Colonic mucosa (tissue), 4 donors: ENCODE measurements around the gene CD63. TPM values are rescaled to one million over a fixed set of nuclear protein-coding genes. Genes with fewer than 3 reads are reported as not detected.

Experiments used
- DNase-seq: peaks from one replicate; pipeline ENCODE4 v3.0.0-alpha.2; 2020
- H3K27ac ChIP-seq: fragments of 200-600 bp; one replicate; pipeline ENCODE4 v1.8.0; 2021
- H3K27me3 ChIP-seq: fragments of 200-600 bp; one replicate; pipeline ENCODE4 v1.8.0; 2021
- H3K36me3 ChIP-seq: fragments of 200-600 bp; one replicate; pipeline ENCODE4 v1.8.0; 2021
- H3K4me1 ChIP-seq: fragments of 200-600 bp; one replicate; pipeline ENCODE4 v1.8.0; 2021; ENCODE audit warnings: mild to moderate bottlenecking
- H3K4me3 ChIP-seq: fragments of 200-600 bp; one replicate; pipeline ENCODE4 v1.8.0; 2021
- H3K9ac ChIP-seq, 2 donors: one replicate each; pipeline ENCODE4 v1.7.0; 2013; ENCODE audit warnings: control low read depth in 2 of 2, low read depth in 2 of 2, low read length in 2 of 2
- H3K9me3 ChIP-seq: fragments of 200-600 bp; one replicate; pipeline ENCODE4 v1.8.0; 2021
- CTCF ChIP-seq: fragments of 200-600 bp; IDR thresholded peaks from one replicate; pipeline ENCODE4 v1.8.0; 2022; ENCODE audit warnings: antibody characterized with exemption, mild to moderate bottlenecking
- intact Hi-C: fragments of 100-400 bp; cut with DNase I; formaldehyde crosslinking; loops from one replicate; pipeline ENCODE4 v1.14.1; 2022
- total RNA-seq, 2 donors: library from RNA; stranded (reverse); fragmentation: NEBNext Ultra II Directional in 1 of 2; extraction: Animal tissue kit (Norgen Biotek cat#: 25700) in 1 of 2; gene quantifications; one replicate each; pipeline ENCODE4 v1.2.1, GENCODE V29; 2021
- donor health status: healthy.
- donor health status: DM: no; HTN: no; CAD: no.
- donor health status: DM: no; HTN: no; CAD: no.

CD63 gene
- total RNA-seq, 2 donors from 2014 or later: 707 to 1,094 TPM

DNA sequence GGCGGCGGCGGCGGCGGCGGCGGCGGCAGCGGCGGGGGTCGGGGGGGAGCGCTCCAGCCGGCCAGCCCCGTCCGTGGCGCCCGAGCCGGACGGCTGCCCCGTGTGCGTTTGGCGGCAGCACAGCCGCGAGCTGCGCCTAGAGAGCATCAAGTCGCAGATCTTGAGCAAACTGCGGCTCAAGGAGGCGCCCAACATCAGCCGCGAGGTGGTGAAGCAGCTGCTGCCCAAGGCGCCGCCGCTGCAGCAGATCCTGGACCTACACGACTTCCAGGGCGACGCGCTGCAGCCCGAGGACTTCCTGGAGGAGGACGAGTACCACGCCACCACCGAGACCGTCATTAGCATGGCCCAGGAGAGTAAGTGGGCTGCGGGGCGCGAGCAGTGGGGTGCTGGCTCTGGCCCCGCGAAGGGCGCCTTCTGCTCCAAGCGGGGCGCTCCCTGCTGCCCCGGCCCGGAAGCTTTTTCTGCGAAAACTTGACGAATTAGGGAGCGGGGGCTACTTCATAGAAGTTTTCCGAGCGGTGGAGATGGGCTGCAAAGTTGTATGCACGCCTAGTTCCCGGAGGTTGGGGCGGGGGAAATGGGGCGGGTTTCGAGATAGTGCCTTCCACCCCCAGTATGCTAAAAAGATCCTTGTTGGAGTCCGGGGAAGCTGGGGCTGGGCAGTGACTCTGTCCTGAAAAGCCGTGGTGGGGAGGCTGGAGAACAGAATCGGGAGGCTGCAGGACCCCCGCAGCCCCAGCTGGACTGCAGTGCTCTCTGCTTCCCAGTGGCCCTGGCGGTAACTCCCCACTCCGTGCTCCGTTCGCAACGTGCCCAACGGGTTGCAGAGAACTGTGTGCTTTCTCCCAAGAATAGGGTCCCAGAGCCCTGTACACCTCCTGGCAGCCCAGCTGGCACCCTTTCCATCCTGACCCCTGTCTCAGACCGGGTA lies 14.9 kb upstream of the CD63 start:
- H3K27ac ChIP-seq: peak overlapping the region; percentile 44
- no peak for DNase-seq
- H3K4me3 ChIP-seq: peak overlapping the region; percentile 57
- no peaks in the 10 kb centered on the region for H3K9me3 ChIP-seq
- intact Hi-C loops: loop anchor here (5.0 to 10.0 kb wide), 2 partner anchors 49 to 291 kb away; no protein-coding TSS in a partner anchor
- no peaks in the 10 kb centered on the region for H3K36me3 ChIP-seq
- H3K9ac ChIP-seq: peak overlapping the region; percentile 27 to 46
- no peak for TF ChIP-seq CTCF
- H3K4me1 ChIP-seq: no peaks in the 10 kb centered on the region
- H3K27me3 ChIP-seq: no peaks in the 10 kb centered on the region

DNA sequence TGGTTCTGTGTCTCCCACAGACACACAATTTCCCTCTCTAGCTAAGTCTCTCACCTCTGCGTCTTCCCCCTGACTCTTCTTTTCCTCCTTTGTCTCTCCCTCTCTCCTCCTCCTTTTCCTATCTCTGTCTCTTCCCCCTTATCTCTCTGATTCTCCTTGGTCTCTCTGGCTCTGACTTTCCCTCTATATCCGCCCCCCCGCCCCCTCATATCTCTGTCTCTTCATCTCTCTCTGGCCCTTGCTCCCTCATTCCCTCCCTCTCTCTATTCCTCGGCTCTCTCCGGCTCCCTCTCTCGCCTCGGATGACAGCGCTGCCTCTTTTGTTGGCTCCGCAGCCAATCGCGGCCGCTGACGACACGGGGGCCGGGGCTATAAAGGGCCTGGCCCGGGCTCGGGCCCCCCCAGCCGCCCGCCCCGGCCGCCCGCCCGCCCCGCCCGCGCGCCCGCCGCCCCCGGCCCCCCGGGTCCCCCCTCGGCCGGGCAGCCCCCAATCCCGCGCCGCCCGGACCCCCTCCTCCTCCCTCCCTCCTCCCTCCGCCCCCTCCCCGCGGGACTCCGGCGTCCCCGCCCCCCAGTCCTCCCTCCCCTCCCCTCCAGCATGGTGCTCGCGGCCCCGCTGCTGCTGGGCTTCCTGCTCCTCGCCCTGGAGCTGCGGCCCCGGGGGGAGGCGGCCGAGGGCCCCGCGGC lies 14.1 kb upstream of the CD63 start, which contains the start of gene GDF11:
Gene GDF11 (plus strand): TSS at position 404 of the 687 bp plus-strand sequence. CDS start 195 bp downstream, at position 599.
- TF ChIP-seq CTCF: no peak
- H3K27ac ChIP-seq: peak within 1 kb of the TSS; percentile 44

GRCh38 chr12:55741931-55742680 lies 13.3 kb upstream of the CD63 start:
- no peaks in the 10 kb centered on the region for H3K9me3 ChIP-seq
- no peak for DNase-seq
- no peak overlapping the region for H3K27ac ChIP-seq
- no peaks in the 10 kb centered on the region for H3K27me3 ChIP-seq
- H3K4me1 ChIP-seq: peaks cover 9% of the 10 kb centered on the region
- no peak for TF ChIP-seq CTCF
- H3K9ac ChIP-seq: peak overlapping the region in 1 of 2 donors; percentile 46
- no peaks in the 10 kb centered on the region for H3K36me3 ChIP-seq
- intact Hi-C loops: loop anchor here (5.0 to 10.0 kb wide), 2 partner anchors 50 to 293 kb away; no protein-coding TSS in a partner anchor
- H3K4me3 ChIP-seq: no peak overlapping the region

More for the DNA sequence above, 14.1 kb upstream of the CD63 start, which contains the start of gene GDF11:
- no peaks in the 10 kb centered on the region for H3K36me3 ChIP-seq
- peak within 1 kb of the TSS; percentile 57 for H3K4me3 ChIP-seq
- H3K9me3 ChIP-seq: no peaks in the 10 kb centered on the region
- intact Hi-C loops: loop anchor here (5.0 to 10.0 kb wide), 2 partner anchors 49 to 292 kb away; no protein-coding TSS in a partner anchor
- peak; percentile 74 for DNase-seq
- peak within 1 kb of the TSS; percentile 27 to 46 for H3K9ac ChIP-seq
- H3K27me3 ChIP-seq: no peaks in the 10 kb centered on the region
- H3K4me1 ChIP-seq: peaks cover 6% of the 10 kb centered on the region

GRCh38 chr12:55739025-55739378 lies 10.2 kb upstream of the CD63 start:
- intact Hi-C loops: loop anchor here (5.0 kb wide), 1 partner anchor 198 kb away; no protein-coding TSS in a partner anchor
- H3K27ac ChIP-seq: no peak overlapping the region
- peak overlapping the region in 1 of 2 donors; percentile 76 for H3K9ac ChIP-seq
- no peaks in the 10 kb centered on the region for H3K27me3 ChIP-seq
- peaks cover 9% of the 10 kb centered on the region for H3K4me1 ChIP-seq
- no peak for DNase-seq
- peak; percentile 30 for TF ChIP-seq CTCF
- no peaks in the 10 kb centered on the region for H3K9me3 ChIP-seq
- H3K36me3 ChIP-seq: no peaks in the 10 kb centered on the region
- peak overlapping the region; percentile 37 for H3K4me3 ChIP-seq
